ENCODE results near the gene SRD5A3. TPM values are rescaled to one million over a fixed set of nuclear protein-coding genes. Genes with fewer than 3 reads are reported as not detected.

SRD5A3 gene
- polyA plus RNA-seq, 3 donors from 2014 or later = 7.1 to 21.8 (median 17.8) TPM

GRCh38 chr4:55372259-55372658 lies 26.2 kb downstream of the SRD5A3 start:
- Mint-ChIP-seq H3K27me3 (ENCODE audit: low read depth in 3 of 3) (no peaks in the 10 kb centered on the region), H3K27ac (no peak overlapping the region), H3K9me3 (no peaks in the 10 kb centered on the region), H3K36me3 (peaks cover 0 to 12% (median 0%) of the 10 kb centered on the region in 3 donors), H3K4me1 (no peaks in the 10 kb centered on the region), H3K4me3 (no peak overlapping the region)
- no peak for DNase-seq

GRCh38 chr4:55373461-55373860 lies 27.4 kb downstream of the SRD5A3 start:
- no peaks in the 10 kb centered on the region for H3K27me3 Mint-ChIP-seq (ENCODE audit: low read depth in 3 of 3)
- H3K27ac Mint-ChIP-seq = no peak overlapping the region
- no peaks in the 10 kb centered on the region for H3K9me3 Mint-ChIP-seq
- no peak for DNase-seq
- peaks cover 0 to 12% (median 0%) of the 10 kb centered on the region in 3 donors for H3K36me3 Mint-ChIP-seq
- no peak overlapping the region for H3K4me3 Mint-ChIP-seq
- H3K4me1 Mint-ChIP-seq = no peaks in the 10 kb centered on the region

GRCh38 chr4:55376698-55377097 lies 30.7 kb downstream of the SRD5A3 start:
- no peak for DNase-seq
- H3K27me3 Mint-ChIP-seq (ENCODE audit: low read depth in 3 of 3) = no peaks in the 10 kb centered on the region
- no peak overlapping the region for H3K27ac Mint-ChIP-seq
- H3K4me3 Mint-ChIP-seq = no peak overlapping the region
- no peaks in the 10 kb centered on the region for H3K36me3 Mint-ChIP-seq
- H3K4me1 Mint-ChIP-seq = no peaks in the 10 kb centered on the region
- H3K9me3 Mint-ChIP-seq = no peaks in the 10 kb centered on the region

- H3K9me3 Mint-ChIP-seq = no peaks in the 10 kb centered on the region
- H3K4me3 Mint-ChIP-seq = no peak overlapping the region
- no peak overlapping the region for H3K27ac Mint-ChIP-seq
- no peak for DNase-seq
- H3K27me3 Mint-ChIP-seq (ENCODE audit: low read depth in 3 of 3) = no peaks in the 10 kb centered on the region
- H3K4me1 Mint-ChIP-seq = no peaks in the 10 kb centered on the region
- no peaks in the 10 kb centered on the region for H3K36me3 Mint-ChIP-seq
These were observed 32.8 kb downstream of the SRD5A3 start for GRCh38 chr4:55378617-55379467.

GRCh38 chr4:55380576-55380975 lies 34.5 kb downstream of the SRD5A3 start:
- Mint-ChIP-seq H3K4me3 (no peak overlapping the region), H3K4me1 (no peaks in the 10 kb centered on the region), H3K27me3 (ENCODE audit: low read depth in 3 of 3) (no peaks in the 10 kb centered on the region), H3K36me3 (no peaks in the 10 kb centered on the region), H3K9me3 (no peaks in the 10 kb centered on the region), H3K27ac (no peak overlapping the region)
- DNase-seq = no peak

GRCh38 chr4:55381502-55381901 lies 35.5 kb downstream of the SRD5A3 start:
- H3K4me1 Mint-ChIP-seq = no peaks in the 10 kb centered on the region
- H3K27ac Mint-ChIP-seq = no peak overlapping the region
- no peaks in the 10 kb centered on the region for H3K27me3 Mint-ChIP-seq (ENCODE audit: low read depth in 3 of 3)
- no peak for DNase-seq
- no peak overlapping the region for H3K4me3 Mint-ChIP-seq
- no peaks in the 10 kb centered on the region for H3K9me3 Mint-ChIP-seq
- H3K36me3 Mint-ChIP-seq = no peaks in the 10 kb centered on the region

GRCh38 chr4:55382488-55383003 lies 36.5 kb downstream of the SRD5A3 start:
- Mint-ChIP-seq H3K4me3 (no peak overlapping the region), H3K9me3 (no peaks in the 10 kb centered on the region), H3K27me3 (ENCODE audit: low read depth in 3 of 3) (peaks cover 0 to 3% (median 0%) of the 10 kb centered on the region in 3 donors), H3K27ac (peak overlapping the region in 1 of 6 donors; percentile 3), H3K36me3 (no peaks in the 10 kb centered on the region), H3K4me1 (no peaks in the 10 kb centered on the region)
- DNase-seq = no peak

- DNase-seq = no peak
- no peak overlapping the region for H3K4me3 Mint-ChIP-seq
- no peaks in the 10 kb centered on the region for H3K36me3 Mint-ChIP-seq
- no peaks in the 10 kb centered on the region for H3K4me1 Mint-ChIP-seq
- no peaks in the 10 kb centered on the region for H3K9me3 Mint-ChIP-seq
- no peak overlapping the region for H3K27ac Mint-ChIP-seq
- peaks cover 0 to 4% (median 3%) of the 10 kb centered on the region in 3 donors for H3K27me3 Mint-ChIP-seq (ENCODE audit: low read depth in 3 of 3)
These were observed 39.2 kb downstream of the SRD5A3 start for GRCh38 chr4:55385201-55385649.

GRCh38 chr4:55386073-55386472 lies 40.0 kb downstream of the SRD5A3 start:
- peaks cover 3 to 4% (median 3%) of the 10 kb centered on the region in 3 donors for H3K27me3 Mint-ChIP-seq (ENCODE audit: low read depth in 3 of 3)
- no peak overlapping the region for H3K4me3 Mint-ChIP-seq
- no peaks in the 10 kb centered on the region for H3K4me1 Mint-ChIP-seq
- H3K9me3 Mint-ChIP-seq = no peaks in the 10 kb centered on the region
- no peak overlapping the region for H3K27ac Mint-ChIP-seq
- DNase-seq = no peak
- H3K36me3 Mint-ChIP-seq = no peaks in the 10 kb centered on the region

- no peak overlapping the region for H3K27ac Mint-ChIP-seq
- H3K36me3 Mint-ChIP-seq = no peaks in the 10 kb centered on the region
- H3K9me3 Mint-ChIP-seq = no peaks in the 10 kb centered on the region
- peaks cover 3 to 4% (median 3%) of the 10 kb centered on the region in 3 donors for H3K27me3 Mint-ChIP-seq (ENCODE audit: low read depth in 3 of 3)
- H3K4me3 Mint-ChIP-seq = no peak overlapping the region
- no peaks in the 10 kb centered on the region for H3K4me1 Mint-ChIP-seq
- no peak for DNase-seq
These were observed 40.8 kb downstream of the SRD5A3 start for GRCh38 chr4:55386840-55387239.

GRCh38 chr4:55393461-55394320 lies 47.6 kb downstream of the SRD5A3 start:
- H3K27me3 Mint-ChIP-seq (ENCODE audit: low read depth in 3 of 3) = peaks cover 6 to 14% (median 10%) of the 10 kb centered on the region in 3 donors
- H3K9me3 Mint-ChIP-seq = no peaks in the 10 kb centered on the region
- H3K36me3 Mint-ChIP-seq = peaks cover 0 to 3% (median 3%) of the 10 kb centered on the region in 3 donors
- DNase-seq = no peak
- peak overlapping the region in 3 of 6 donors; percentile 13 to 83 (median 37) for H3K27ac Mint-ChIP-seq
- H3K4me1 Mint-ChIP-seq = peaks cover 31 to 38% of the 10 kb centered on the region in 2 donors
- H3K4me3 Mint-ChIP-seq = peak overlapping the region in 2 of 5 donors; percentile 52 to 77

GRCh38 chr4:55395218-55395528 lies 49.1 kb downstream of the SRD5A3 start:
- H3K4me1 Mint-ChIP-seq = peaks cover 39 to 51% of the 10 kb centered on the region in 2 donors
- no peak for DNase-seq
- H3K4me3 Mint-ChIP-seq = peak overlapping the region; percentile 91 to 98 (median 96)
- peak overlapping the region; percentile 93 to 98 (median 98) for H3K27ac Mint-ChIP-seq
- peaks cover 0 to 7% (median 3%) of the 10 kb centered on the region in 3 donors for H3K36me3 Mint-ChIP-seq
- no peaks in the 10 kb centered on the region for H3K9me3 Mint-ChIP-seq
- H3K27me3 Mint-ChIP-seq (ENCODE audit: low read depth in 3 of 3) = peaks cover 5 to 14% (median 10%) of the 10 kb centered on the region in 3 donors

GRCh38 chr4:55395529-55396307 lies 49.7 kb downstream of the SRD5A3 start, which contains the start of gene TMEM165:
TMEM165 (plus strand) TSS chr4:55395957; CDS start chr4:55396190, 233 bp downstream.
- Mint-ChIP-seq H3K27ac (peak within 1 kb of the TSS; percentile 93 to 98 (median 98)), H3K27me3 (ENCODE audit: low read depth in 3 of 3) (peaks cover 5 to 14% (median 10%) of the 10 kb centered on the region in 3 donors), H3K4me1 (peaks cover 43 to 55% of the 10 kb centered on the region in 2 donors), H3K4me3 (peak within 1 kb of the TSS; percentile 91 to 98 (median 96)), H3K9me3 (no peaks in the 10 kb centered on the region), H3K36me3 (peaks cover 0 to 7% (median 3%) of the 10 kb centered on the region in 3 donors)
- peak; percentile 88 for DNase-seq

All from immature natural killer cell (primary cell).